ENCODE data around the gene OR2A7.
"Not testable (repeated sequence)": the region's sequence is repeated elsewhere in the genome, so short reads cannot be mapped to it uniquely, and the experiment has no call there.

OR2A7 gene

GRCh38 chr7:144264692-144265091, at the start of gene OR2A7:
OR2A7 (minus strand) TSS chr7:144264792; CDS start chr7:144259628, 5,164 bp downstream.
- not testable (repeated sequence) for DNase-seq

- DNase-seq = not testable (repeated sequence)
These were observed 47.4 kb upstream of the OR2A7 start, which contains the start of gene OR2A1 for GRCh38 chr7:144311872-144312469. OR2A1 (plus strand) TSS chr7:144312419; CDS start chr7:144318125, 5,706 bp downstream.

- DNase-seq = not testable (repeated sequence)
These were observed 46.6 kb upstream of the OR2A7 start for GRCh38 chr7:144311218-144311617.

GRCh38 chr7:144309702-144310101, 45.1 kb upstream of the OR2A7 start:
- not testable (repeated sequence) for DNase-seq

- not testable (repeated sequence) for DNase-seq
These were observed 40.6 kb upstream of the OR2A7 start for GRCh38 chr7:144305156-144305555.

- DNase-seq = not testable (repeated sequence)
These were observed 39.0 kb upstream of the OR2A7 start for GRCh38 chr7:144303607-144304006.

- DNase-seq = not testable (repeated sequence)
These were observed 38.1 kb upstream of the OR2A7 start for GRCh38 chr7:144302578-144303303.

GRCh38 chr7:144293794-144294499, 29.4 kb upstream of the OR2A7 start:
- not testable (repeated sequence) for DNase-seq

- DNase-seq = not testable (repeated sequence)
These were observed 28.0 kb upstream of the OR2A7 start for GRCh38 chr7:144292384-144293161.

GRCh38 chr7:144291607-144292006, 27.0 kb upstream of the OR2A7 start:
- DNase-seq = not testable (repeated sequence)

GRCh38 chr7:144287171-144287784, 22.7 kb upstream of the OR2A7 start:
- not testable (repeated sequence) for DNase-seq

GRCh38 chr7:144283716-144284115, 19.1 kb upstream of the OR2A7 start:
- DNase-seq = not testable (repeated sequence)

- DNase-seq = not testable (repeated sequence)
These were observed 17.9 kb upstream of the OR2A7 start for GRCh38 chr7:144282490-144282889.

GRCh38 chr7:144281981-144282380, 17.4 kb upstream of the OR2A7 start:
- DNase-seq = not testable (repeated sequence)

GRCh38 chr7:144280010-144280409, 15.4 kb upstream of the OR2A7 start:
- not testable (repeated sequence) for DNase-seq

GRCh38 chr7:144275281-144275680, 10.7 kb upstream of the OR2A7 start:
- not testable (repeated sequence) for DNase-seq

- not testable (repeated sequence) for DNase-seq
These were observed 4.6 kb upstream of the OR2A7 start, which contains the start of gene CTAGE8 for GRCh38 chr7:144269188-144269587. CTAGE8 (minus strand) TSS chr7:144269288; CDS start chr7:144269250, 38 bp downstream.

GRCh38 chr7:144262128-144262527, 2.5 kb downstream of the OR2A7 start:
- DNase-seq = not testable (repeated sequence)

- not testable (repeated sequence) for DNase-seq
These were observed 5.5 kb downstream of the OR2A7 start for GRCh38 chr7:144259067-144259466.

- no peak for DNase-seq
These were observed 8.5 kb downstream of the OR2A7 start for GRCh38 chr7:144256112-144256511.

- DNase-seq = no peak
These were observed 9.1 kb downstream of the OR2A7 start for GRCh38 chr7:144255471-144255897.

- not testable (repeated sequence) for DNase-seq
These were observed 12.3 kb downstream of the OR2A7 start for GRCh38 chr7:144252307-144252706.
